Liver (tissue), 3 donors: ENCODE results near the gene BIN1.

Experiments used
- GABPA ChIP-seq, 2 donors: IDR thresholded peaks in 1 of 2; conservative IDR thresholded peaks in 1 of 2; 2 replicates each; pipeline ENCODE4 v1.6.1; 2016; ENCODE audit warnings: antibody characterized with exemption in 2 of 2, mild to moderate bottlenecking in 1 of 2, moderate library complexity in 1 of 2
- HNF4A ChIP-seq, 2 donors: conservative IDR thresholded peaks; 2 replicates each; pipeline ENCODE4 v1.6.1; 2016; ENCODE audit warnings: antibody characterized with exemption in 2 of 2, mild to moderate bottlenecking in 2 of 2
- HNF4G ChIP-seq: IDR thresholded peaks from 2 replicates; pipeline ENCODE4 v1.6.1; 2016; ENCODE audit warnings: antibody characterized with exemption
- JUND ChIP-seq, 2 donors: IDR thresholded peaks; 2 replicates each; pipeline ENCODE4 v1.6.1; 2016; ENCODE audit warnings: antibody characterized with exemption in 2 of 2
- RAD21 ChIP-seq, 2 donors: IDR thresholded peaks; 2 replicates each; pipeline ENCODE4 v1.6.1; 2016; ENCODE audit warnings: antibody characterized with exemption in 2 of 2, mild to moderate bottlenecking in 2 of 2
- SP1 ChIP-seq: IDR thresholded peaks from 2 replicates; pipeline ENCODE4 v1.6.1; 2018; ENCODE audit warnings: antibody characterized with exemption, mild to moderate bottlenecking
- TAF1 ChIP-seq: conservative IDR thresholded peaks from 2 replicates; pipeline ENCODE4 v1.6.1; 2016; ENCODE audit warnings: antibody characterized with exemption, mild to moderate bottlenecking
- YY1 ChIP-seq: IDR thresholded peaks from 2 replicates; pipeline ENCODE4 v1.6.1; 2016; ENCODE audit warnings: antibody characterized with exemption, mild to moderate bottlenecking
- TF ChIP-seq, protein P1 (sequence below): fragments of 150-350 bp; IDR thresholded peaks from 2 replicates; pipeline ENCODE4 v1.5.1; 2017; ENCODE audit warnings: improper control_type of control experiment, low read depth, low read length; ENCODE audit not compliant: missing input control
- TF ChIP-seq, protein P2 (sequence below): IDR thresholded peaks from 2 replicates; pipeline ENCODE4 v1.6.1; 2016; ENCODE audit warnings: antibody characterized with exemption
- donor health status: healthy.
- donor health status: healthy.

DNA sequence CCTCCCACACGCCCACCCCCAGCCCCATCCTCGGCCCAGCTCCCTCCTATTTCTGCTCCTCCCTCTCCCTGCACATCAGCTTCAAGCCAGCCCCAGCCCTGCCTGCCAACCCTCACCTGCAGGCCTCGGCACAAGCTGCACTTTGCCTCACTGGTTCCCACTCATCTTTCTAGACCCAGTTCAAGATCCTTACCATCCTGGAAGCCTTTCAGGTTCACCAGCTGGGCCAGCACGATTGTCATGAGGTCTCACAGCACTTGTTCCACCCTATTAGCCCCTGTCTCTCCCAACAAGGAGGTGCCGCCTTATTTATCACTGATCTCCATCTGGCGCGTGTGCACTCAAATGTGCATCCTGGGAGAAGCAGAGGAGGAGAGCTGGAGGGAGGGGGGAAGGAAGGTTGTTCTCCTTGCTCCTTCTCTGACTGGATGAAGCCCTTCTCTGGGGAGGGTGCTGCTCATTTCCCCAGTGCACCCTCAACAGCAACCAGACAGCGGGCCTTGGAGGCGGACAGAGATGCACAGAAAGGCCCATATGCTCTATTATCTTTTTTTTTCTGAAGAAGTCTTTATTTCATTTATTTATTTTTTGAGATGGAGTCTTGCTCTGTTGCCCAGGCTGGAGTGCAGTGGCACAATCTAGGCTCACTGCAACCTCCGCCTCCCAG lies 15.5 kb upstream of the BIN1 start:
- TF ChIP-seq SP1 (no peak), HNF4G (no peak), TAF1 (no peak), GABPA (IDR thresholded peaks at IDR 0.05 in 1 of 2, conservative IDR thresholded peaks at IDR 0.05 in 1 of 2) (no peak), RAD21 (IDR thresholded peaks at IDR 0.05) (no peak), YY1 (no peak), HNF4A (conservative IDR thresholded peaks at IDR 0.05) (no peak), JUND (IDR thresholded peaks at IDR 0.05) (no peak)
- TF ChIP-seq, protein P1, sequence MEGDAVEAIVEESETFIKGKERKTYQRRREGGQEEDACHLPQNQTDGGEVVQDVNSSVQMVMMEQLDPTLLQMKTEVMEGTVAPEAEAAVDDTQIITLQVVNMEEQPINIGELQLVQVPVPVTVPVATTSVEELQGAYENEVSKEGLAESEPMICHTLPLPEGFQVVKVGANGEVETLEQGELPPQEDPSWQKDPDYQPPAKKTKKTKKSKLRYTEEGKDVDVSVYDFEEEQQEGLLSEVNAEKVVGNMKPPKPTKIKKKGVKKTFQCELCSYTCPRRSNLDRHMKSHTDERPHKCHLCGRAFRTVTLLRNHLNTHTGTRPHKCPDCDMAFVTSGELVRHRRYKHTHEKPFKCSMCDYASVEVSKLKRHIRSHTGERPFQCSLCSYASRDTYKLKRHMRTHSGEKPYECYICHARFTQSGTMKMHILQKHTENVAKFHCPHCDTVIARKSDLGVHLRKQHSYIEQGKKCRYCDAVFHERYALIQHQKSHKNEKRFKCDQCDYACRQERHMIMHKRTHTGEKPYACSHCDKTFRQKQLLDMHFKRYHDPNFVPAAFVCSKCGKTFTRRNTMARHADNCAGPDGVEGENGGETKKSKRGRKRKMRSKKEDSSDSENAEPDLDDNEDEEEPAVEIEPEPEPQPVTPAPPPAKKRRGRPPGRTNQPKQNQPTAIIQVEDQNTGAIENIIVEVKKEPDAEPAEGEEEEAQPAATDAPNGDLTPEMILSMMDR = no peak
- TF ChIP-seq, protein P2, sequence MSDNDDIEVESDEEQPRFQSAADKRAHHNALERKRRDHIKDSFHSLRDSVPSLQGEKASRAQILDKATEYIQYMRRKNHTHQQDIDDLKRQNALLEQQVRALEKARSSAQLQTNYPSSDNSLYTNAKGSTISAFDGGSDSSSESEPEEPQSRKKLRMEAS = no peak
